ENCODE data around the gene ANKFY1.

Gene ANKFY1

DNA sequence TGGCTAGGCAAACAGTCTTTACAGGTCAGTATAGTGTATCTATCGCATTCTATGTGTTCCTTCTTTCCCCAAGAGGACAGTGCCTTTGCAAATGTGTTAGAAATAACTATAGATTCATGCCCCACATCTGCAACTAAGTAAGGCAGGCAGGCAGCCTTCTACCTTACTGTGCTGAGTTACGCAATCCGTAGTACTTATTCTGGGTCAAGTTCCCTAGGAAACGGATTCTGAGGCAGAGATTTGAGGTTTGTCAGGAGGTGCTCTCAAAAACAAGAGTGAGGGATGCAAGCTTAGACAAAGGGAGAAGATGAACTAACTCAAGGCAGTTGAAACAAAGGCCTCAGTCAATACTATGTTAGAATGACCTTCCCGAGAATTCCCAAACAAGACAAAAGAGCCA, 12.7 kb upstream of the ANKFY1 start:
- Histone ChIP-seq H2AFZ (ENCODE audit: insufficient read depth, low read length, poor library complexity) (no peak overlapping the region), H4K12ac (ENCODE audit: low read depth, low read length) (no peak overlapping the region), H3K18ac (ENCODE audit: low read length) (no peak overlapping the region), H3K27me3 (ENCODE audit: insufficient read depth, low read length) (no peaks in the 10 kb centered on the region), H2AK5ac (ENCODE audit: low read length) (no peak overlapping the region), H3K4me2 (ENCODE audit: low read length) (no peak overlapping the region), H3K79me1 (ENCODE audit: low read length) (no peaks in the 10 kb centered on the region), H4K8ac (ENCODE audit: low read depth, low read length) (no peak overlapping the region), H3K27ac (ENCODE audit: low read depth, low read length) (no peak overlapping the region), H3K14ac (ENCODE audit: low read length) (no peak overlapping the region), H3K36me3 (ENCODE audit: control insufficient read depth in 1 of 2, insufficient read depth in 2 of 2, low read length in 2 of 2) (peaks cover 21 to 27% of the 10 kb centered on the region in 2 experiments), H3K9me3 (ENCODE audit: insufficient read depth, low read depth, low read length) (no peaks in the 10 kb centered on the region), H3K4me1 (ENCODE audit: control insufficient read depth in 1 of 2, insufficient read depth in 2 of 2, low read length in 2 of 2) (no peaks in the 10 kb centered on the region), H3K4me3 (ENCODE audit: low read depth, low read length) (no peak overlapping the region), H3K23ac (ENCODE audit: low read length) (no peak overlapping the region), H2BK120ac (ENCODE audit: insufficient read depth, low read length, poor library complexity) (no peak overlapping the region), H3K4ac (ENCODE audit: low read depth, low read length) (no peak overlapping the region), H3K9ac (ENCODE audit: low read length) (no peak overlapping the region), H2BK5ac (ENCODE audit: low read depth, low read length, poor library complexity) (no peak overlapping the region), H3K79me2 (ENCODE audit: control insufficient read depth, insufficient read depth, low read length, poor library complexity) (no peaks in the 10 kb centered on the region), H4K91ac (ENCODE audit: low read depth, low read length) (no peak overlapping the region), H2BK12ac (ENCODE audit: low read length) (no peak overlapping the region)
- DNase-seq, result no peak
- no CpG with 5 or more reads among the region's 5 CpGs for WGBS (ENCODE audit: extremely low coverage, insufficient coverage, insufficient read length)

DNA sequence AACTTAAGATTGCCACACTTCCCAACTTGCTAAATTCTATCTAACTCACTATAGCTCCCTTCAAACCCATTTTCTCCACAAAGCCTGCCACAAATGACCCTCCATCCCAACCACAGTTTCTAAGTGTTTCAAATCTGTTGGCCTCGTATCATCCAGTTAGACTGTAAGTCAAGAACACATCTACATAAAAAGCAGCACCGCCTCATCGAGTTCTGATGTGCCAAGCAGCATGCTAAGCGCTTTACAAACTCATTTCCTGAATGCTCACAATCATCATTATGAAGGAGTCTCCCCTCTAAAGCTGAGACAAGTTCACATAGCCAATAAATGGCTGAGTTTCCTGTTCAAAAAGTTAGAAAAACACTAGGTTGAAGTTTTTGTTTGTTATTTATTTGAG, 9.2 kb upstream of the ANKFY1 start:
- H2BK12ac ChIP-seq (ENCODE audit: low read length), result no peak overlapping the region
- H3K27me3 ChIP-seq (ENCODE audit: insufficient read depth, low read length), result no peaks in the 10 kb centered on the region
- no peak overlapping the region for H3K14ac ChIP-seq (ENCODE audit: low read length)
- no peaks in the 10 kb centered on the region for H3K79me2 ChIP-seq (ENCODE audit: control insufficient read depth, insufficient read depth, low read length, poor library complexity)
- H2AK5ac ChIP-seq (ENCODE audit: low read length), result no peak overlapping the region
- H2BK120ac ChIP-seq (ENCODE audit: insufficient read depth, low read length, poor library complexity), result no peak overlapping the region
- H3K4me3 ChIP-seq (ENCODE audit: low read depth, low read length), result no peak overlapping the region
- no peak overlapping the region for H3K9ac ChIP-seq (ENCODE audit: low read length)
- H2BK5ac ChIP-seq (ENCODE audit: low read depth, low read length, poor library complexity), result no peak overlapping the region
- no peak overlapping the region for H4K8ac ChIP-seq (ENCODE audit: low read depth, low read length)
- H3K4me1 ChIP-seq (ENCODE audit: control insufficient read depth in 1 of 2, insufficient read depth in 2 of 2, low read length in 2 of 2), result no peaks in the 10 kb centered on the region
- no peak overlapping the region for H3K27ac ChIP-seq (ENCODE audit: low read depth, low read length)
- H4K91ac ChIP-seq (ENCODE audit: low read depth, low read length), result no peak overlapping the region
- no peak overlapping the region for H3K4ac ChIP-seq (ENCODE audit: low read depth, low read length)
- peaks cover 20 to 25% of the 10 kb centered on the region in 2 experiments for H3K36me3 ChIP-seq (ENCODE audit: control insufficient read depth in 1 of 2, insufficient read depth in 2 of 2, low read length in 2 of 2)
- no peaks in the 10 kb centered on the region for H3K9me3 ChIP-seq (ENCODE audit: insufficient read depth, low read depth, low read length)
- no peaks in the 10 kb centered on the region for H3K79me1 ChIP-seq (ENCODE audit: low read length)
- H4K12ac ChIP-seq (ENCODE audit: low read depth, low read length), result no peak overlapping the region
- H3K23ac ChIP-seq (ENCODE audit: low read length), result no peak overlapping the region
- no CpG with 5 or more reads among the region's 4 CpGs for WGBS (ENCODE audit: extremely low coverage, insufficient coverage, insufficient read length)
- H3K4me2 ChIP-seq (ENCODE audit: low read length), result no peak overlapping the region
- H3K18ac ChIP-seq (ENCODE audit: low read length), result no peak overlapping the region
- no peak for DNase-seq
- no peak overlapping the region for H2AFZ ChIP-seq (ENCODE audit: insufficient read depth, low read length, poor library complexity)

DNA sequence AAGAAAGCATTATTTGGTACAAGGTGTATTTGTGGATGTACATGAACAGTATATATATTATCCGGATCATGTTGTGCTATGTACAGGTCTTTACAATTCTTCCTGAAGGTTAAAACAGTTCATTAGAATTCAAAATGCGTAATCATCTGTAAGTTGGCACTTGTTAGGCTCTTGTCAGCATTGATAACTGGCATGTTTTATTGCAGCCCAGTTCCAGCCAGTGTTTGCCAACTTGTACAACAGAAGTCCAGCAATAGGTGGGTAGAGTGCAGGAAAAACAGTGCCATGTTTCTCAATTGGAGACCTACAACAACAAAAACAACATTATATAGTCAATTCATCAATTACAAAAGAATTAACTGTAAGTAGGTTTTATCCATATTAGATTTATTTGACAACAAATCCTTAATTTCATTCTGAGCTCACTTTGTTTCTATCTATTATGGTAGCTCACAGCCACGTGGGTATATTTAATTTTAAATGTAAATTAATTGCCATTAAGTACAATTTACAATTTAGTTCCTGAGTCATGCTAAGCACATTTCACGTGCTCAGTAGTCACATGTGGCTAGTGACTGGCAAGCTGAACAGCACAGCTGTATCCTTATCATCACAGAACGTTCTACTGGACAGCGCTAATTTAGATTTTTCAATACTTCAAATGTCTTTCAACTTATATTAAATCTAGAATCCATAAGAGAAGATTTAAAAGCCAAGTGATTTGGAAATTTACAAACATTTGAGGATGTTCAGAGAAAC, 8.6 kb upstream of the ANKFY1 start:
- no peaks in the 10 kb centered on the region for H3K9me3 ChIP-seq (ENCODE audit: insufficient read depth, low read depth, low read length)
- no peak overlapping the region for H4K91ac ChIP-seq (ENCODE audit: low read depth, low read length)
- no peak overlapping the region for H2AFZ ChIP-seq (ENCODE audit: insufficient read depth, low read length, poor library complexity)
- H3K4ac ChIP-seq (ENCODE audit: low read depth, low read length), result no peak overlapping the region
- H3K4me3 ChIP-seq (ENCODE audit: low read depth, low read length), result no peak overlapping the region
- H3K27ac ChIP-seq (ENCODE audit: low read depth, low read length), result no peak overlapping the region
- no peak overlapping the region for H3K23ac ChIP-seq (ENCODE audit: low read length)
- no peaks in the 10 kb centered on the region for H3K27me3 ChIP-seq (ENCODE audit: insufficient read depth, low read length)
- no peaks in the 10 kb centered on the region for H3K79me2 ChIP-seq (ENCODE audit: control insufficient read depth, insufficient read depth, low read length, poor library complexity)
- peaks cover 20 to 28% of the 10 kb centered on the region in 2 experiments for H3K36me3 ChIP-seq (ENCODE audit: control insufficient read depth in 1 of 2, insufficient read depth in 2 of 2, low read length in 2 of 2)
- no peak overlapping the region for H3K9ac ChIP-seq (ENCODE audit: low read length)
- no peak for DNase-seq
- H3K14ac ChIP-seq (ENCODE audit: low read length), result no peak overlapping the region
- H3K4me2 ChIP-seq (ENCODE audit: low read length), result no peak overlapping the region
- no peak overlapping the region for H2BK5ac ChIP-seq (ENCODE audit: low read depth, low read length, poor library complexity)
- H4K8ac ChIP-seq (ENCODE audit: low read depth, low read length), result no peak overlapping the region
- no peaks in the 10 kb centered on the region for H3K79me1 ChIP-seq (ENCODE audit: low read length)
- H4K12ac ChIP-seq (ENCODE audit: low read depth, low read length), result no peak overlapping the region
- WGBS (ENCODE audit: extremely low coverage, insufficient coverage, insufficient read length), result no CpG with 5 or more reads among the region's 6 CpGs
- H2BK120ac ChIP-seq (ENCODE audit: insufficient read depth, low read length, poor library complexity), result no peak overlapping the region
- no peak overlapping the region for H3K18ac ChIP-seq (ENCODE audit: low read length)
- no peaks in the 10 kb centered on the region for H3K4me1 ChIP-seq (ENCODE audit: control insufficient read depth in 1 of 2, insufficient read depth in 2 of 2, low read length in 2 of 2)
- no peak overlapping the region for H2AK5ac ChIP-seq (ENCODE audit: low read length)
- H2BK12ac ChIP-seq (ENCODE audit: low read length), result no peak overlapping the region

DNA sequence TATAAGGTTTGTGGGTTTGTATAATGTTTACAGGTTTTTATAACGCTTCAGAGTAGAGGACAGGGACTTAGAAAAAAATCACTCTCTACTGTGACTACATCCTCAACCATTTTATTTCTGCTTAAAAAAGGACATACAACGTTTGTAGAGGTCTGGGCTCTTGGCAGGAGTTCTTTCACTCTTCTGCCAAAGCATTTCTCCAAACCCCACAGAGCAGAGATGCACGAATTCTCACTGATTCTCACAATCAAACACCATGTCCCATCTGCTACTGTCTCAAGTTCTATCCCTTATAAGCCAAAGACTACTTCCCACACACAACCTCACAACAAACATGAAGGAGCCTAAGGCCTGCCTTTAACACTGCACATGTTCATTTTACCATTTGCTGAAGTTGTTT, 7.0 kb upstream of the ANKFY1 start:
- Histone ChIP-seq H3K79me2 (ENCODE audit: control insufficient read depth, insufficient read depth, low read length, poor library complexity) (no peaks in the 10 kb centered on the region), H3K4ac (ENCODE audit: low read depth, low read length) (no peak overlapping the region), H3K23ac (ENCODE audit: low read length) (no peak overlapping the region), H2AFZ (ENCODE audit: insufficient read depth, low read length, poor library complexity) (no peak overlapping the region), H3K14ac (ENCODE audit: low read length) (no peak overlapping the region), H4K8ac (ENCODE audit: low read depth, low read length) (no peak overlapping the region), H3K36me3 (ENCODE audit: control insufficient read depth in 1 of 2, insufficient read depth in 2 of 2, low read length in 2 of 2) (peaks cover 15 to 26% of the 10 kb centered on the region in 2 experiments), H3K4me1 (ENCODE audit: control insufficient read depth in 1 of 2, insufficient read depth in 2 of 2, low read length in 2 of 2) (no peaks in the 10 kb centered on the region), H3K27ac (ENCODE audit: low read depth, low read length) (no peak overlapping the region), H4K12ac (ENCODE audit: low read depth, low read length) (no peak overlapping the region), H2BK5ac (ENCODE audit: low read depth, low read length, poor library complexity) (no peak overlapping the region), H2AK5ac (ENCODE audit: low read length) (no peak overlapping the region), H3K9ac (ENCODE audit: low read length) (no peak overlapping the region), H3K4me2 (ENCODE audit: low read length) (no peak overlapping the region), H3K9me3 (ENCODE audit: insufficient read depth, low read depth, low read length) (no peaks in the 10 kb centered on the region), H3K18ac (ENCODE audit: low read length) (no peak overlapping the region), H2BK12ac (ENCODE audit: low read length) (no peak overlapping the region), H2BK120ac (ENCODE audit: insufficient read depth, low read length, poor library complexity) (no peak overlapping the region), H3K79me1 (ENCODE audit: low read length) (no peaks in the 10 kb centered on the region), H3K27me3 (ENCODE audit: insufficient read depth, low read length) (no peaks in the 10 kb centered on the region), H3K4me3 (ENCODE audit: low read depth, low read length) (no peak overlapping the region), H4K91ac (ENCODE audit: low read depth, low read length) (no peak overlapping the region)
- WGBS (ENCODE audit: extremely low coverage, insufficient coverage, insufficient read length), result no CpG with 5 or more reads among the region's 3 CpGs
- DNase-seq, result no peak

Measured in trophoblast cell (in vitro differentiated cells and primary cell).